ENCODE data around the gene GCNT3. TPM values are rescaled to one million over a fixed set of nuclear protein-coding genes. Genes with fewer than 3 reads are reported as not detected.

GCNT3 gene
- total RNA-seq, 2 donors from 2014 or later: 0.48 to 1.3 TPM

GRCh38 chr15:59647085-59647484, 35.5 kb downstream of the GCNT3 start:
- DNase-seq: no peak
- Mint-ChIP-seq H3K4me1 (peaks cover 4% of the 10 kb centered on the region), H3K4me3 (no peak overlapping the region), H3K27me3 (ENCODE audit: insufficient read depth) (no peaks in the 10 kb centered on the region), H3K36me3 (ENCODE audit: low read depth) (peaks cover 61% of the 10 kb centered on the region), H3K27ac (no peak overlapping the region), H3K9me3 (no peaks in the 10 kb centered on the region)
- no peak overlapping the region for H3K27ac ChIP-seq (ENCODE audit: low read depth, low read length)
- no peaks in the 10 kb centered on the region for H3K4me1 ChIP-seq (ENCODE audit: control insufficient read depth, insufficient read depth, low read length)
- H3K9me3 ChIP-seq (ENCODE audit: control insufficient read depth, low read length): peaks cover 6% of the 10 kb centered on the region
- H3K4me3 ChIP-seq (ENCODE audit: low read length): no peak overlapping the region
- 80% methylated on average over 1 of the region's 1 CpG; no CpG with 5 or more reads in 1 of the 2 experiments for WGBS, 2 experiments (ENCODE audit: insufficient coverage in 1 of 2, insufficient read length in 1 of 2)
- TF ChIP-seq CTCF (conservative IDR thresholded peaks at IDR 0.05): no peak
- no peaks in the 10 kb centered on the region for H3K27me3 ChIP-seq (ENCODE audit: control insufficient read depth, insufficient read depth, low read length, poor library complexity, severe bottlenecking)
- no peak overlapping the region for H3K9ac ChIP-seq (ENCODE audit: extremely low read depth, low read length, poor library complexity, severe bottlenecking)
- peaks cover 84% of the 10 kb centered on the region for H3K36me3 ChIP-seq (ENCODE audit: control insufficient read depth, insufficient read depth, low read length)

- peaks cover 50% of the 10 kb centered on the region for H3K36me3 Mint-ChIP-seq (ENCODE audit: low read depth)
- Histone ChIP-seq H3K27ac (ENCODE audit: low read depth, low read length) (no peak overlapping the region), H3K4me1 (ENCODE audit: control insufficient read depth, insufficient read depth, low read length) (no peaks in the 10 kb centered on the region), H3K27me3 (ENCODE audit: control insufficient read depth, insufficient read depth, low read length, poor library complexity, severe bottlenecking) (no peaks in the 10 kb centered on the region), H3K9ac (ENCODE audit: extremely low read depth, low read length, poor library complexity, severe bottlenecking) (no peak overlapping the region), H3K4me3 (ENCODE audit: low read length) (no peak overlapping the region), H3K36me3 (ENCODE audit: control insufficient read depth, insufficient read depth, low read length) (peaks cover 93% of the 10 kb centered on the region), H3K9me3 (ENCODE audit: control insufficient read depth, low read length) (peaks cover 20% of the 10 kb centered on the region)
- H3K4me3 Mint-ChIP-seq: no peak overlapping the region
- H3K27ac Mint-ChIP-seq: no peak overlapping the region
- DNase-seq: no peak
- TF ChIP-seq CTCF (conservative IDR thresholded peaks at IDR 0.05): no peak
- H3K27me3 Mint-ChIP-seq (ENCODE audit: insufficient read depth): no peaks in the 10 kb centered on the region
- peaks cover 3% of the 10 kb centered on the region for H3K9me3 Mint-ChIP-seq
- H3K4me1 Mint-ChIP-seq: peaks cover 2% of the 10 kb centered on the region
These were observed 38.0 kb downstream of the GCNT3 start for GRCh38 chr15:59649603-59650002.

- H3K9ac ChIP-seq (ENCODE audit: extremely low read depth, low read length, poor library complexity, severe bottlenecking): no peak overlapping the region
- H3K36me3 ChIP-seq (ENCODE audit: control insufficient read depth, insufficient read depth, low read length): peaks cover 64% of the 10 kb centered on the region
- 86 to 97% methylated on average over 1 of the region's 1 CpG for WGBS, 2 experiments (ENCODE audit: insufficient coverage in 1 of 2, insufficient read length in 1 of 2)
- peaks cover 31% of the 10 kb centered on the region for H3K36me3 Mint-ChIP-seq (ENCODE audit: low read depth)
- H3K27me3 Mint-ChIP-seq (ENCODE audit: insufficient read depth): no peaks in the 10 kb centered on the region
- peaks cover 2% of the 10 kb centered on the region for H3K4me1 Mint-ChIP-seq
- H3K27ac ChIP-seq (ENCODE audit: low read depth, low read length): no peak overlapping the region
- H3K27ac Mint-ChIP-seq: no peak overlapping the region
- H3K4me3 ChIP-seq (ENCODE audit: low read length): peak overlapping the region; percentile 97
- H3K9me3 ChIP-seq (ENCODE audit: control insufficient read depth, low read length): peaks cover 27% of the 10 kb centered on the region
- no peaks in the 10 kb centered on the region for H3K27me3 ChIP-seq (ENCODE audit: control insufficient read depth, insufficient read depth, low read length, poor library complexity, severe bottlenecking)
- H3K4me3 Mint-ChIP-seq: no peak overlapping the region
- DNase-seq: no peak
- TF ChIP-seq CTCF (conservative IDR thresholded peaks at IDR 0.05): no peak
- peaks cover 5% of the 10 kb centered on the region for H3K9me3 Mint-ChIP-seq
- H3K4me1 ChIP-seq (ENCODE audit: control insufficient read depth, insufficient read depth, low read length): peaks cover 4% of the 10 kb centered on the region
These were observed 42.5 kb downstream of the GCNT3 start for GRCh38 chr15:59654046-59654445.

Data from endodermal cell (in vitro differentiated cells).